Stimulated activated CD4-positive, alpha-beta T cell treated with anti-CD3 and anti-CD28 coated beads, Interleukin-1b, Interleukin-23, amount 100 ng/mL, for 4 hours (primary cell): ENCODE data around the gene OR4F17.
"Not testable (repeated sequence)": the region's sequence is repeated elsewhere in the genome, so short reads cannot be mapped to it uniquely, and the experiment has no call there.

Source experiments
- DNase-seq, 2 donors: peaks; one replicate each; pipeline ENCODE4 v3.0.0-alpha.2; 2020; ENCODE audit warnings: low read depth in 2 of 2

OR4F17 gene

DNA sequence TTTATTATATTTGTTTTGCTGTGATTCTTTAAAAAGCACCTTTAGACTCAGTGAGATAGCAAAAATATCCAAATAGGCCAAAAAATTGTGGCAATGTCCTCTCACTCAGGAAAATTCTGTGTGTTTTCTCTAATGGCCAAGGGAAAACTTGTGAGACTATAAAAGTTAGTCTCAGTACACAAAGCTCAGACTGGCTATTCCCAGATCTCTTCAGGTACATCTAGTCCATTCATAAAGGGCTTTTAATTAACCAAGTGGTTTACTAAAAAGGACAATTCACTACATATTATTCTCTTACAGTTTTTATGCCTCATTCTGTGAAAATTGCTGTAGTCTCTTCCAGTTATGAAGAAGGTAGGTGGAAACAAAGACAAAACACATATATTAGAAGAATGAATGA, at the start of gene OR4F17:
Gene OR4F17 (plus strand): TSS at position 301 of the 400 bp plus-strand sequence. CDS start 3,575 bp downstream, outside the sequence.
- DNase-seq, result not testable (repeated sequence)

- DNase-seq, result peak; percentile 15 to 47
Measured at GRCh38 chr19:70793-71192, 36.1 kb upstream of the OR4F17 start.

DNA sequence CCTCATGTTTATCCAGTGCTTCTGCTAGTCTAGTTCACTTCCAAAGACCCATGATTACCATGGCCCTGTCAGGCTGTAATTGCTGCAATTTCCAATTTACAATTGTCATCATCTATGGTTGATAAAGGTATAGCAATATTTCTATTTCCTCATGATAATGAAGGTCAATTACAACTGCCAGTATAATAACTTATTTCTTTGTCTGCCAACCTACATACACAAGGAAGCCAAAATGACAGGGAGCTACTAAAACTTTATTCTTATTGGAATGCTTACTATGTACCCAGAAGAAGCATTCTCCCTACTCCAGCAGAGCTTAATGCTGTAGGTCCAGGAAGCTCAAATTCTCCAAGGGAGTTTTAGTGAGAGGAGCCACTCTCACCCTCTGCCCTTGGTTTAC, 24.0 kb upstream of the OR4F17 start:
- DNase-seq, result not testable (repeated sequence)

- DNase-seq, result not testable (repeated sequence)
Measured at GRCh38 chr19:83626-84025, 23.3 kb upstream of the OR4F17 start.

- not testable (repeated sequence) for DNase-seq
Measured at GRCh38 chr19:90678-91077, 16.2 kb upstream of the OR4F17 start.

- not testable (repeated sequence) for DNase-seq
Measured at GRCh38 chr19:94794-95193, 12.1 kb upstream of the OR4F17 start.

GRCh38 chr19:97647-98046, 9.3 kb upstream of the OR4F17 start:
- DNase-seq, result not testable (repeated sequence)

GRCh38 chr19:120443-121140, 13.7 kb downstream of the OR4F17 start:
- not testable (repeated sequence) for DNase-seq
